Bladder microvascular endothelial cell (primary cell): Measurements from ENCODE around the gene DNAJA1. TPM values are rescaled to one million over a fixed set of nuclear protein-coding genes. Genes with fewer than 3 reads are reported as not detected.

ENCODE experiments used
- total RNA-seq: library from RNA; depleted of rRNA; stranded (reverse); fragments of >200 nt; gene quantifications from 2 replicates; pipeline ENCODE4 v1.2.3, GENCODE V29; 2014

Gene DNAJA1
- 97.5 and 205 TPM in 2 replicates for total RNA-seq

DNA sequence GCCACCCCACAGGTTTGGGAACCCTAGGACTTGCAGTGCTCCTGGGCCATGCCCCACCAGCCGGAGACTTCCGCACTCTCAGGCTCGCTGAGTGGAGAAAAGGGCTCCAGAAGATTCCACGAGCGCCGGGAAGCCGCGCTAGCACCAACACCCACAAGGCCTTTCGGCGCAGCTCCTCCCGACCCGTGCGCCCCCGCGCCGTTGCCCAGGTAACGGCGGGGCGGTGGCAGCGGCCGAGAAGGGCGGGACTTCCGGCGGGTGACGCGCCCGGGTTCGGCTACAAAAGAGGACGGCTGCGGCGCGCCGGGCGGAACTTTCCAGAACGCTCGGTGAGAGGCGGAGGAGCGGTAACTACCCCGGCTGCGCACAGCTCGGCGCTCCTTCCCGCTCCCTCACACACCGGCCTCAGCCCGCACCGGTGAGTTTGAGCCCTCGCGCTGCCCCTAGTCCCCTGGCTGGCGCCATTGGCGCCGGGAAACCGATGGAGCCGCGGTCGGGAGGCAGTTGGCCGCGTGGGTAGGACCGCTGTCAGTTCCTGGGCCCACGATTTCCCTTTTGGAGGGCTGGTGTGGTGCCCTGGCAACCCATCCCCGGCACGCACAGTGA, at the start of gene DNAJA1:
DNAJA1 (plus strand) TSS at position 308 of the 606 bp plus-strand sequence. CDS start 1,212 bp downstream, outside the sequence.

DNA sequence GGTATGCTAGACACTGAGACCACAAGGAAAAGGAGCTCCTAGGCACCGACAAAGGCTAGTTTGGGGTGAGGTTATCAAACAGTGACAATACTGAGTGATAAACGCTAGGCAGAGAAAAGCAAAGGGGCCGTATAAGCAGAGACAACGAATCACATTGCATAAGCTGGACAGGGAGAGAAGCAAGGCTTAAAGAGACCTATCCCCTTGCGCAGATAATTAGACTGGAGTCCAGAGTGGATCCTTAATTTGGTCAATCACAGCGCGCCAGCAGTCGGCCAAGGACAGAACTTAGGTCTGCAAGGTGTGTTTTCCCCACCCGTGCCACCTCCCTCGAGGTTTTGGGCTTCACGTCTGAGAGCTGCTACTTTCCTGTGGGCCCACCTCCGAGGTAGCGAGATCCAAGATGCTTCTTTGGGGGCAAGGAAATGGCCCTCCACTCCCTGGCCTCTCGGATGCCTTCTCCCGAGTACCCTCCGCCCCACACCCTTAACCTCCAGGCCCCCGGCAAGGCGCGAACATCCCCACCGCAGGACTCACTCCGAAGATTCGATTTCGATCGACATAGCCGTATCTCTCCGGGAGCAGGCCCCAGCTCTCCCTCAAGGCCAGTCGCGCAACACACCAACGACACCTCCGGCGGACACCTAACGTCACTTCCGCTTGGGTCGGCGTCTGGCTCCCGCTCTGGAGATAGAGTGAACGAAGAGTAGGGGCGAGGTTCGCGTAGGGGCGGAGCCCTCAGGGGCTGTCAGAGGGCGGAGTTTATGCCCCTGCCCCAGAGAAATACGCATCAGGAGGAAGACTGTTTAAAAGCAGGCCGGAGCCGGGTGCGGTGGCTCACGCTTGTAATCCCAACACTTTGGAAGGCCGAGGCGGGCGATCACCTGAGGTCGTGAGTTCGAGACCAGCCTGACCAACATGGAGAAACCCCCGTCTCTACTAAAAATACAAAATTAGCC, 51.3 kb downstream of the DNAJA1 start, which contains the start of gene SMU1:
SMU1 (minus strand) TSS at position 629 of the 959 bp plus-strand sequence; CDS start at position 563, 66 bp downstream.

Other genes with a start within 250 kb of the DNAJA1 start
- gene TMEM215, start 241.7 kb upstream of the DNAJA1 start, total RNA-seq, result not detected in 2 replicates
- 18.3 and 27.5 TPM in 2 replicates for gene APTX, start 23.6 kb upstream of the DNAJA1 start, total RNA-seq
- 23.8 and 33.7 TPM in 2 replicates for gene SMU1, start 51.4 kb downstream of the DNAJA1 start, total RNA-seq
- 7.8 and 29.1 TPM in 2 replicates for gene B4GALT1, start 142.1 kb downstream of the DNAJA1 start, total RNA-seq
- gene SPINK4, start 214.9 kb downstream of the DNAJA1 start, total RNA-seq, result not detected in 2 replicates
- gene BAG1, start 239.4 kb downstream of the DNAJA1 start, total RNA-seq, result 40.8 and 48.3 TPM in 2 replicates
- gene CHMP5, start 239.8 kb downstream of the DNAJA1 start, total RNA-seq, result 79.0 and 126 TPM in 2 replicates